Fibroblast of the conjunctiva (primary cell): ENCODE results near the gene RNASE3.
A peak's percentile ranks its signal among the peaks of the same experiment; 100 is the strongest.
"Not testable (repeated sequence)": the region's sequence is repeated elsewhere in the genome, so short reads cannot be mapped to it uniquely, and the experiment has no call there.

Experiments
- DNase-seq: peaks from one replicate; pipeline ENCODE4 v3.0.0-alpha.2; 2010; ENCODE audit warnings: low read depth

Gene RNASE3

GRCh38 chr14:20891126-20891825, at the start of gene RNASE3:
RNASE3 (plus strand) TSS chr14:20891385; CDS start chr14:20891687, 302 bp downstream.
- not testable (repeated sequence) for DNase-seq

GRCh38 chr14:20846560-20846959, 44.6 kb upstream of the RNASE3 start:
- no peak for DNase-seq

GRCh38 chr14:20848316-20848954, 42.8 kb upstream of the RNASE3 start:
- no peak for DNase-seq

GRCh38 chr14:20848955-20849570, 42.1 kb upstream of the RNASE3 start:
- no peak for DNase-seq

GRCh38 chr14:20853042-20853441, 38.1 kb upstream of the RNASE3 start:
- DNase-seq, result no peak

GRCh38 chr14:20855652-20856291, 35.4 kb upstream of the RNASE3 start:
- DNase-seq, result peak; percentile 41

GRCh38 chr14:20857207-20857606, 34.0 kb upstream of the RNASE3 start:
- DNase-seq, result no peak

- DNase-seq, result peak; percentile 6
These were observed 33.4 kb upstream of the RNASE3 start for GRCh38 chr14:20857630-20858261.

GRCh38 chr14:20866194-20866593, 25.0 kb upstream of the RNASE3 start:
- DNase-seq, result no peak

GRCh38 chr14:20866963-20867362, 24.2 kb upstream of the RNASE3 start:
- DNase-seq, result no peak

GRCh38 chr14:20873370-20874177, 17.6 kb upstream of the RNASE3 start:
- peak; percentile 56 for DNase-seq

- DNase-seq, result no peak
These were observed 14.2 kb upstream of the RNASE3 start for GRCh38 chr14:20877016-20877415.

- DNase-seq, result no peak
These were observed 12.5 kb upstream of the RNASE3 start for GRCh38 chr14:20878695-20879094.

GRCh38 chr14:20881229-20881628, 10.0 kb upstream of the RNASE3 start:
- DNase-seq, result not testable (repeated sequence)

GRCh38 chr14:20882787-20883186, 8.4 kb upstream of the RNASE3 start:
- DNase-seq, result not testable (repeated sequence)

- DNase-seq, result not testable (repeated sequence)
These were observed 2.8 kb upstream of the RNASE3 start for GRCh38 chr14:20888411-20888810.

- not testable (repeated sequence) for DNase-seq
These were observed 4.1 kb downstream of the RNASE3 start for GRCh38 chr14:20895322-20895721.

- DNase-seq, result no peak
These were observed 13.3 kb downstream of the RNASE3 start for GRCh38 chr14:20904393-20905029.

GRCh38 chr14:20905676-20906075, 14.5 kb downstream of the RNASE3 start:
- DNase-seq, result no peak

GRCh38 chr14:20907214-20907613, 16.0 kb downstream of the RNASE3 start:
- no peak for DNase-seq

- not testable (repeated sequence) for DNase-seq
These were observed 19.6 kb downstream of the RNASE3 start for GRCh38 chr14:20910822-20911221.
